ENCODE data around the gene IRF9. TPM values are rescaled to one million over a fixed set of nuclear protein-coding genes. Genes with fewer than 3 reads are reported as not detected.
A peak's percentile ranks its signal among the peaks of the same experiment; 100 is the strongest.

Gene IRF9
- total RNA-seq, 1 donor from 2014 or later: 42.9 TPM

GRCh38 chr14:24147761-24148428 lies 13.2 kb upstream of the IRF9 start:
- DNase-seq (ENCODE audit: low read depth in 2 of 2): no peak

DNA sequence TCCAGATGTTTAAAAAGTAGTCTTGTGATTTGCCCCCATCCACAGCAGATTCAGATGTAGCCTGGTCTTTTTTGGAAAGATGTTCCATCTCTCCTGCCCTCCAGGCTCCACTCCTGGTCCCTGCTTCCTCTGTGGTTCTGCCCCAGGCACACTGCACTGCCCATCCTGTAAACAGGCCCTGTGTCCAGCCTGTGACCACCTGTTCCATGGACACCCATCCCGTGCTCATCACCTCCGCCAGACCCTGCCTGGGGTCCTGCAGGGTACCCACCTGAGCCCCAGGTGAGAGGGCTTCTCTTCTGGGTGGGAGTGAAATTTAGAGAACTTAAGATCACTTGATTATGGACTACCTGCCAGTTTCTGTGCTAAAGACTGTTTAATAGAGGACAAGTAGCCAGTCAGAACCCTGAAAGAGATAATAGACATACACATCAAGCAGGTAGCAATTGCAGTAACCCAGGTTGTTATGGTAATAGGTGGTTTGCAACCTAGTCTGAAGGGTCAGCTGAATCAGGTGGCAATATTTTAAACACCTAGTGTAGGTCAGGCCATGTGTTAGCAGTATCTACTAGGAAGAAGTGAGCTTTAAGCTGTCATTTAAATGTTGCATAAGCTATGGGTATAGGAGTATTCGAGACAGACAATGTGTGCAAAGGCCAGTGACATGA lies 11.6 kb upstream of the IRF9 start:
- no peak for DNase-seq (ENCODE audit: low read depth in 2 of 2)

GRCh38 chr14:24150061-24150460 lies 11.0 kb upstream of the IRF9 start:
- no peak for DNase-seq (ENCODE audit: low read depth in 2 of 2)

DNA sequence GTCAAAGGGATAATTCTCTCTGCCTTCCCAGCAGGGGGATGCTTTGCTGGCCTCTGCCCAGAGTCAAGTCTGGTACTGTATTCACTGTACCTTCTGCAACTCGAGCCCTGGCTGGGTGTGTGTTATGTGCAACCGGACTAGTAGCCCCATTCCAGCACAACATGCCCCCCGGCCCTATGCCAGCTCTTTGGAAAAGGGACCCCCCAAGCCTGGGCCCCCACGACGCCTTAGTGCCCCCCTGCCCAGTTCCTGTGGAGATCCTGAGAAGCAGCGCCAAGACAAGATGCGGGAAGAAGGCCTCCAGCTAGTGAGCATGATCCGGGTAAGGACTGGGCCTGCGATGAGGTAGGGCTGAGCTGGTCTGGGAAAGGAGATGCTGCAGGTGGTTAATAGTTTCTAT lies 10.5 kb upstream of the IRF9 start:
- no peak for DNase-seq (ENCODE audit: low read depth in 2 of 2)

DNA sequence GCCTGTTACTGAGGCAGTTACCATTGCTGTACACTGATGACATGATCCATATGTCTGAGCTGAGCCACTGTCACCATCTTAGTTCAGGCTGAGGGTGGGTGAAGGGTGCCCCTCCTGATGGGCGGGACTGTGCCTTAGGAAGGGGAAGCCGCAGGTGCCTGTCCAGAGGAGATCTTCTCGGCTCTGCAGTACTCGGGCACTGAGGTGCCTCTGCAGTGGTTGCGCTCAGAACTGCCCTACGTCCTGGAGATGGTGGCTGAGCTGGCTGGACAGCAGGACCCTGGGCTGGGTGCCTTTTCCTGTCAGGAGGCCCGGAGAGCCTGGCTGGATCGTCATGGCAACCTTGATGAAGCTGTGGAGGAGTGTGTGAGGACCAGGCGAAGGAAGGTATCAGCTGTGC lies 10.1 kb upstream of the IRF9 start:
- DNase-seq (ENCODE audit: low read depth in 2 of 2): no peak

GRCh38 chr14:24151404-24152080 lies 9.5 kb upstream of the IRF9 start:
- no peak for DNase-seq (ENCODE audit: low read depth in 2 of 2)

DNA sequence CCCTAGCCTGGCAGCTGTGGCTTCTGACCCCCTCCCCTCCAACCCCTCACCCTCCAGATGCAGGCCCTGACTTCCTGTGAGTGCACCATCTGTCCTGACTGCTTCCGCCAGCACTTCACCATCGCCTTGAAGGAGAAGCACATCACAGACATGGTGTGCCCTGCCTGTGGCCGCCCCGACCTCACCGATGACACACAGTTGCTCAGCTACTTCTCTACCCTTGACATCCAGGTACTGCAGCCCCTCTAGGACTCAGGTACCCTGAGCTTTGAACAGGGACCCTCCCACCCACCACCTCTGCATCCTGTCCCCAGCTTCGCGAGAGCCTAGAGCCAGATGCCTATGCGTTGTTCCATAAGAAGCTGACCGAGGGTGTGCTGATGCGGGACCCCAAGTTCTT lies 6.0 kb upstream of the IRF9 start:
- no peak for DNase-seq (ENCODE audit: low read depth in 2 of 2)

- no peak for DNase-seq (ENCODE audit: low read depth in 2 of 2)
Measured at GRCh38 chr14:24156840-24157239, 4.2 kb upstream of the IRF9 start.

DNA sequence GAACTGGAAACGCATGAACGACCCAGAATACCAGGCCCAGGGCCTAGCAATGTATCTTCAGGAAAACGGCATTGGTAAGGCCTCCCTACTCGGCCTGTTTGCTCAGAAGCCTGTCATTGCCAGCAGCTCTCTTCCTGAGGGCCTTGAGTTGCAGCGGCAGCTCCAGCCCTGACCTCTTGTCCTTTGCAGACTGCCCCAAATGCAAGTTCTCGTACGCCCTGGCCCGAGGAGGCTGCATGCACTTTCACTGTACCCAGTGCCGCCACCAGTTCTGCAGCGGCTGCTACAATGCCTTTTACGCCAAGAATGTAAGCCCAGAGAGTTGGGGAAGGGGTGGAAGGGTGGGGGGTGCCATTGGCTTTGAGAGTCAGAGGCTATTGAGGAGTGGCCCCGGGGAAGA lies 3.7 kb upstream of the IRF9 start:
- DNase-seq (ENCODE audit: low read depth in 2 of 2): no peak

- no peak for DNase-seq (ENCODE audit: low read depth in 2 of 2)
Measured at GRCh38 chr14:24159777-24160498, 1.1 kb upstream of the IRF9 start.

- no peak for DNase-seq (ENCODE audit: low read depth in 2 of 2)
Measured at GRCh38 chr14:24160499-24160849, 591 bp upstream of the IRF9 start.

GRCh38 chr14:24162093-24162492 lies 1.0 kb downstream of the IRF9 start:
- DNase-seq (ENCODE audit: low read depth in 2 of 2): peak in 1 of 2 donors; percentile 56

GRCh38 chr14:24164518-24164991 lies 3.5 kb downstream of the IRF9 start:
- no peak for DNase-seq (ENCODE audit: low read depth in 2 of 2)

DNA sequence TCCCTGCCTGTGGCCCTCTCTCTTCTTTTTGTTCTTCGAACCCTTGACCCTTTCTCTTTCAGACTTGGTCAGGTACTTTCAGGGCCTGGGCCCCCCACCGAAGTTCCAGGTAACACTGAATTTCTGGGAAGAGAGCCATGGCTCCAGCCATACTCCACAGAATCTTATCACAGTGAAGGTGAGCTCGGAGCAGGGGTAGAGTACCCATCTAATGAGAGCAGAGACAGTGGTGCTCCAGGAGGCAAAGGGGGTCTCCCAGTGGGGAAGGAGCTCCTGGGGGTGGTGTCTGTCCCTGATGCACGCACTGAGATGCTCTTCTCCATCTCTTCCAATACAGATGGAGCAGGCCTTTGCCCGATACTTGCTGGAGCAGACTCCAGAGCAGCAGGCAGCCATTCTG lies 4.7 kb downstream of the IRF9 start:
- DNase-seq (ENCODE audit: low read depth in 2 of 2): no peak

DNA sequence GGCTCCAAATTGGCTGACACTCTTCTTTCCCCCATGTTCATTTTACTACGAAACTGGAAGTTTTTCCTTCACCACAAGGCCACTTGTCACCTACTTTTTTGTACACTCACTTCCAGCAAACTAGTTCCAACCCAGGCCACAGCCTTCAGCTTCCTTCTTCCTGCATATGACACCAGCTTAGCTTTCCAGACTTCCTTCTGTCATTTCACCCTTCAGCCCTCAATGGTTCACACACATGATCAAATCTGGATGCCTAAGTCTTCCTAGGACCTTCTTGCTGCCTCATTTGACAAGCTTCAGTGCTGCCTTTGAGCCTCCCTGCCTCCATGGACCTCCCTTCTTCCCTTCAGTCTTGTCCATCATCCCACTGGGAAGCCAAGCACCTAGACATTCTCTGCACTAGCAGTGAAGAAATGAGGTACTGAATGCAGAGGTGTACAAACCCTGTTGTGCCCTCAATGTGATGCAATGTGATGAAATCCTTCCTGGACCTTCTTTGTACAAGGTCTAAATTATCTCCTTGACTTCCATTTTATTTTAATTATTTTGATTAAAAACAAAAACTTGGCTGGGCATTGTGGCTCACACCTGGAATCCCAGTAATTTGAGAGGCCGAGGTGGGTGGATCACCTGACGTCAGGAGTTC lies 6.5 kb downstream of the IRF9 start:
- DNase-seq (ENCODE audit: low read depth in 2 of 2): no peak

DNA sequence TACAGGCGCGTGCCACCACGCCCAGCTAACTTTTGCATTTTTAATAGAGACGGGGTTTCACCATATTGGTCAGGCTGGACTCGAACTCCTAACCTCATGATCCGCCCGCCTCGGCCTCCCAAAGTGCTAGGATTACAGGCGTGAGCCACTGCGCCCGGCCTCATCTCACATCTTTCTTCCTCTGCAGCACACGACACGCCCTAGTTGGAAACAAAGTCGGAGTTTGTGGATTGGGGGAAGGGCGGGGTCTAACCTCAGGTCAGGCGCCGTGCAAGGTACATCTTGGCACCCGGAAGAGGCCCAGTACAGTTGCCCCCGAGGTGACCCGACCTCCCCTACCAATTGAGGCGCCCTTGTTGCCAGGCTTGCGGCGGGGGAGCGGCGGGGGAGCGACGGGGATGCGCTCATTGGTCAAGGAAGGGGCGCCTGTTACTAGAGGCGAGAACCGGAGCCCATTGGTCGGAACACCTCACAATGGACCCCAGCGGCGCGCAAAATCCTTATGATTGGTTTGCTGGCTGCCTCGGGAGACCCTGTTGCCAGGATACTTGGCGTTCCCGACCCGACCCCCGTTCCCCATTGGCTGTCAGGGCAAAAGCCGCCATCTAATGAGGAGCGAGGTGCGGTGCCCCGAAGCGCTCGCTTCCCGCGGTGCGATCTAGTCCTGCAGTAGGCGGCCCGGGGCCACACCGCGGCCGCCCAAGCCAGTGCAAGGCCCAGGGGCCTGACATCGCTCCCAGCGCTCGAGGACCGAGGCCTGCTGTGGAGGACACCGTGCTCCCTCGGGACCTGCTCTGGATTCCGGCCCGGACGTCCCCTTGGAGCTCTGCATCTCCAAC lies 10.6 kb downstream of the IRF9 start, which contains the start of gene REC8:
REC8 (plus strand) TSS at position 659 of the 839 bp plus-strand sequence. CDS start 473 bp downstream, outside the sequence.
- peak; percentile 79 to 83 for DNase-seq (ENCODE audit: low read depth in 2 of 2)

- DNase-seq (ENCODE audit: low read depth in 2 of 2): no peak
Measured at GRCh38 chr14:24172261-24172860, 11.3 kb downstream of the IRF9 start.

DNA sequence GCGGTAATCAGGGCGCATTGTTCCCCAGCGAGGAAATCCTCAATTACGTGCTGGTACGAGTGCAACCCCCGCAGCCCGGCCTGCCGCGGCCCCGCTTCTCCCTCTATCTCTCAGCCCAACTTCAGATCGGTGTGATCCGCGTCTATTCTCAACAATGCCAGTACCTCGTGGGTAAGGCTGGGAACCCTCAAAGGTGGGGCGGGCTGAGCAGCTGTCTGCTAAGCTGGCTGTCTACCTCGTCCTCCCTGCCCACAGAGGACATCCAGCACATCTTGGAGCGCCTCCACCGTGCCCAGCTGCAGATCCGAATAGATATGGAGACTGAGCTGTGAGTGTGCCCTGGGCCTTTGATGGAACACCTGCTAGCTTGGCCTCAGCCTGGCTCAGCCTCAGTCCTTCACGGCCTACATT lies 11.8 kb downstream of the IRF9 start:
- DNase-seq (ENCODE audit: low read depth in 2 of 2): no peak

- no peak for DNase-seq (ENCODE audit: low read depth in 2 of 2)
Measured at GRCh38 chr14:24176599-24176998, 15.5 kb downstream of the IRF9 start.

Data from lung microvascular endothelial cell (primary cell).